Measurements from ENCODE around the gene MFSD12.
"Not testable (repeated sequence)": the region's sequence is repeated elsewhere in the genome, so short reads cannot be mapped to it uniquely, and the experiment has no call there.

The MFSD12 gene

GRCh38 chr19:3530389-3530788, 27.0 kb downstream of the MFSD12 start:
- no peak for DNase-seq (ENCODE audit: low read depth, low spot score)
- Histone ChIP-seq H3K27ac (ENCODE audit: low read length) (no peak overlapping the region), H3K9me3 (ENCODE audit: control insufficient read depth, insufficient read depth, low read length) (no peaks in the 10 kb centered on the region), H3K4me3 (ENCODE audit: low read length) (no peak overlapping the region), H3K4me1 (ENCODE audit: control insufficient read depth, insufficient read depth, low read length) (no peaks in the 10 kb centered on the region), H3K36me3 (ENCODE audit: control insufficient read depth, insufficient read depth, low read length) (peaks cover 38% of the 10 kb centered on the region), H3K27me3 (ENCODE audit: control insufficient read depth, insufficient read depth, low read length) (no peaks in the 10 kb centered on the region)
- no CpG with 5 or more reads among the region's 12 CpGs for whole genome bisulfite sequencing (ENCODE audit: insufficient coverage, insufficient read length)

DNA sequence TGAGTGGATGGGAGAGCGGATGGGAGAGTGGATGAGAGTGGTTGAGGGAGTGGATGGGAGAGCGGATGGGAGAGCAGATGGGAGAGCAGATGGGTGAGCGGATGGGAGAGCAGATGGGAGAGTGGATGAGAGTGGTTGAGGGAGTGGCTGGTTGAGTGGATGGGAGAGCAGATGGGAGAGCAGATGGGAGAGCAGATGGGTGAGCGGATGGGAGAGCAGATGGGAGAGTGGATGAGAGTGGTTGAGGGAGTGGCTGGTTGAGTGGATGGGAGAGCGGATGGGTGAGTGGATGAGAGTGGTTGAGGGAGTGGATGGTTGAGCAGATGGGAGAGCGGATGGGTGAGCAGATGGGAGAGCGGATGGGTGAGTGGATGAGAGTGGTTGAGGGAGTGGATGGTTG, 28.1 kb downstream of the MFSD12 start:
- not testable (repeated sequence) for H3K9me3 ChIP-seq (ENCODE audit: control insufficient read depth, insufficient read depth, low read length); H3K27me3 ChIP-seq (ENCODE audit: control insufficient read depth, insufficient read depth, low read length); DNase-seq (ENCODE audit: low read depth, low spot score); H3K27ac ChIP-seq (ENCODE audit: low read length); H3K4me3 ChIP-seq (ENCODE audit: low read length); H3K4me1 ChIP-seq (ENCODE audit: control insufficient read depth, insufficient read depth, low read length)
- H3K36me3 ChIP-seq (ENCODE audit: control insufficient read depth, insufficient read depth, low read length): peaks cover 29% of the 10 kb centered on the region
- no CpG with 5 or more reads among the region's 7 CpGs for WGBS (ENCODE audit: insufficient coverage, insufficient read length)

GRCh38 chr19:3528539-3529211, 28.7 kb downstream of the MFSD12 start:
- Histone ChIP-seq H3K4me1 (ENCODE audit: control insufficient read depth, insufficient read depth, low read length) (no peaks in the 10 kb centered on the region), H3K4me3 (ENCODE audit: low read length) (no peak overlapping the region), H3K36me3 (ENCODE audit: control insufficient read depth, insufficient read depth, low read length) (peaks cover 27% of the 10 kb centered on the region), H3K9me3 (ENCODE audit: control insufficient read depth, insufficient read depth, low read length) (no peaks in the 10 kb centered on the region), H3K27ac (ENCODE audit: low read length) (no peak overlapping the region), H3K27me3 (ENCODE audit: control insufficient read depth, insufficient read depth, low read length) (no peaks in the 10 kb centered on the region)
- no peak for DNase-seq (ENCODE audit: low read depth, low spot score)
- 100% methylated on average over 4 of the region's 20 CpGs for WGBS (ENCODE audit: insufficient coverage, insufficient read length)

GRCh38 chr19:3528080-3528479, 29.3 kb downstream of the MFSD12 start:
- no peaks in the 10 kb centered on the region for H3K4me1 ChIP-seq (ENCODE audit: control insufficient read depth, insufficient read depth, low read length)
- H3K27ac ChIP-seq (ENCODE audit: low read length): no peak overlapping the region
- H3K4me3 ChIP-seq (ENCODE audit: low read length): no peak overlapping the region
- no CpG with 5 or more reads among the region's 14 CpGs for WGBS (ENCODE audit: insufficient coverage, insufficient read length)
- no peak for DNase-seq (ENCODE audit: low read depth, low spot score)
- H3K36me3 ChIP-seq (ENCODE audit: control insufficient read depth, insufficient read depth, low read length): peaks cover 21% of the 10 kb centered on the region
- no peaks in the 10 kb centered on the region for H3K9me3 ChIP-seq (ENCODE audit: control insufficient read depth, insufficient read depth, low read length)
- no peaks in the 10 kb centered on the region for H3K27me3 ChIP-seq (ENCODE audit: control insufficient read depth, insufficient read depth, low read length)

GRCh38 chr19:3527238-3527910, 30.0 kb downstream of the MFSD12 start:
- H3K36me3 ChIP-seq (ENCODE audit: control insufficient read depth, insufficient read depth, low read length): peaks cover 14% of the 10 kb centered on the region

DNA sequence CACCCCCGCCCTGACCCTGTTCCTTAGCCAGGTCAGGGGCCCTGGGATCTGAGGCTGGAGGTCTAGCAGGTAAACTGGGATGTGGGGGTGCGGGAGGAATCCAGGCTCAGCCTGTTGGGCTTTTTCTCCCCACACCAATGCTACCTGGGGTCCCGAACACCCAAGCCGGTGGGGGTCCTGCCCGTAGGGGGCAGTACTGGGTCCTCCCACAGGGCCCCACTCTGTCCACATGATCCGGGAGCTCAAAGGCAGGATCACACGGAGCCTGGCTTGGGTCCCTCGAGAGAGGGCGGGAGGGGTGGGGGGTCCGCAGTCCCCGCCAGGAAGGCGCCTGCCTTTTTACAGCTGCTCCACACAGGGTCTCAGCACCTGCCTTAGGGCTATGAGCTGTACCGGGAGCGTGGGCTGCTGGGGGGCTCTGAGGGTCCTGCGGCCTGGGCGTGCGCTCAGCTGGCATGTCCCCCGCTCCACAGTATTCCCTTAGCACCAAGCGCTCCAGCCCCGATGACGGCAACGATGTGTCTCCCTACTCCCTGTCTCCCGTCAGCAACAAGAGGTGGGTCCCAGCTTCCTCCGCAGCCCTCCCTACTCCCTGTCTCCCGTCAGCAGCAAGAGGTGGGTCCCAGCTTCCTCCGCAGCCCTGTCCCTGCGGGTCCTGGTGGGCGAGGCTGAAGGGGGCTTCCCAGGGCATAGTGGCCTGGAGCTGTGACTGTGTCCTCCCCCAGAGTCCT, 30.7 kb downstream of the MFSD12 start:
- Histone ChIP-seq H3K36me3 (ENCODE audit: control insufficient read depth, insufficient read depth, low read length) (peaks cover 11% of the 10 kb centered on the region), H3K4me3 (ENCODE audit: low read length) (no peak overlapping the region), H3K4me1 (ENCODE audit: control insufficient read depth, insufficient read depth, low read length) (no peaks in the 10 kb centered on the region), H3K9me3 (ENCODE audit: control insufficient read depth, insufficient read depth, low read length) (no peaks in the 10 kb centered on the region), H3K27ac (ENCODE audit: low read length) (no peak overlapping the region), H3K27me3 (ENCODE audit: control insufficient read depth, insufficient read depth, low read length) (no peaks in the 10 kb centered on the region)
- DNase-seq (ENCODE audit: low read depth, low spot score): no peak
- WGBS (ENCODE audit: insufficient coverage, insufficient read length): no CpG with 5 or more reads among the region's 28 CpGs

More at GRCh38 chr19:3527238-3527910, 30.0 kb downstream of the MFSD12 start:
- no CpG with 5 or more reads among the region's 21 CpGs for WGBS (ENCODE audit: insufficient coverage, insufficient read length)
- no peak overlapping the region for H3K27ac ChIP-seq (ENCODE audit: low read length)
- no peaks in the 10 kb centered on the region for H3K9me3 ChIP-seq (ENCODE audit: control insufficient read depth, insufficient read depth, low read length)
- no peaks in the 10 kb centered on the region for H3K27me3 ChIP-seq (ENCODE audit: control insufficient read depth, insufficient read depth, low read length)
- no peak overlapping the region for H3K4me3 ChIP-seq (ENCODE audit: low read length)
- no peak for DNase-seq (ENCODE audit: low read depth, low spot score)
- H3K4me1 ChIP-seq (ENCODE audit: control insufficient read depth, insufficient read depth, low read length): no peaks in the 10 kb centered on the region

GRCh38 chr19:3524904-3525451, 32.4 kb downstream of the MFSD12 start:
- Histone ChIP-seq H3K4me1 (ENCODE audit: control insufficient read depth, insufficient read depth, low read length) (no peaks in the 10 kb centered on the region), H3K27me3 (ENCODE audit: control insufficient read depth, insufficient read depth, low read length) (no peaks in the 10 kb centered on the region), H3K9me3 (ENCODE audit: control insufficient read depth, insufficient read depth, low read length) (no peaks in the 10 kb centered on the region), H3K27ac (ENCODE audit: low read length) (no peak overlapping the region), H3K4me3 (ENCODE audit: low read length) (no peak overlapping the region), H3K36me3 (ENCODE audit: control insufficient read depth, insufficient read depth, low read length) (peaks cover 5% of the 10 kb centered on the region)
- no peak for DNase-seq (ENCODE audit: low read depth, low spot score)
- no CpG with 5 or more reads among the region's 20 CpGs for WGBS (ENCODE audit: insufficient coverage, insufficient read length)

GRCh38 chr19:3524078-3524842, 33.1 kb downstream of the MFSD12 start:
- peaks cover 5% of the 10 kb centered on the region for H3K36me3 ChIP-seq (ENCODE audit: control insufficient read depth, insufficient read depth, low read length)
- no peaks in the 10 kb centered on the region for H3K9me3 ChIP-seq (ENCODE audit: control insufficient read depth, insufficient read depth, low read length)

DNA sequence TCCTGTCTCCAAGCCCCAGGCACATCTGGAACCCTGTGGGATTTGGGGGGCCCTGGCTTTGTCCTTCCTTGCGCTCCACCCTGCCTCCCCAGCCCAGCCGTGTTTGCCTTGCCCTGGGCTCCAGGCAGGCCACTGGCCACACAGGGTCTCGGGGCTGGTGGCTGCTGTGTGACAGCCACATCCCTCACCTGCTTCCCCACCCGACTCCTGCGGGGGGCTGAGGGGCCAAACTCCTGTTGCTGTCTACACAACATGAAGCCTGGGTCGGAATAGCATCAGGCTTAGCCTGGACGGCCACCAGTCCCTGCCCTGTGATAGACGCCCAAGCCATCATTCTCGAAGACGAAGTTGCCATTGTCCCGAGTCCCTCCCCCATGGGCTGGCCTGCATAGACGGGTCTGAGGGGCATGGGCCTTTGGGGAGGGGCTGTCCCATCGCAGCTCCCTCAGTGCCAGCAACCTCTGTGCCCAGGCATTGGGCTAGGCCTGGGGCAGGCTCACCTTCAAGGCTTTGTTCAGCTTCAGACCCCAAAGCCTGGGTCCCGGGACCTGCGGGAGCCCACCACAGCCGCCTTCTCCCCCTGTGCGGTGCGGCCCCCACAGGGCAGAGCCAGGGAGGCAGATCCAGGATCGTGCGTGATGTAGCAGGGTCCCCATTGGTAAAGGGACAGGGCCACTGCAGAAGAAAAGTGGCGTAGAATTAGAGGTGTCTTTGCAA, 33.9 kb downstream of the MFSD12 start:
- H3K4me3 ChIP-seq (ENCODE audit: low read length): no peak overlapping the region
- H3K27ac ChIP-seq (ENCODE audit: low read length): no peak overlapping the region
- no peak for DNase-seq (ENCODE audit: low read depth, low spot score)
- peaks cover 5% of the 10 kb centered on the region for H3K36me3 ChIP-seq (ENCODE audit: control insufficient read depth, insufficient read depth, low read length)
- peaks cover 2% of the 10 kb centered on the region; the same call in 1 of the 2 replicates for H3K4me1 ChIP-seq (ENCODE audit: control insufficient read depth, insufficient read depth, low read length)
- no peaks in the 10 kb centered on the region for H3K27me3 ChIP-seq (ENCODE audit: control insufficient read depth, insufficient read depth, low read length)
- H3K9me3 ChIP-seq (ENCODE audit: control insufficient read depth, insufficient read depth, low read length): no peaks in the 10 kb centered on the region
- WGBS (ENCODE audit: insufficient coverage, insufficient read length): no CpG with 5 or more reads among the region's 21 CpGs

More at GRCh38 chr19:3524078-3524842, 33.1 kb downstream of the MFSD12 start:
- WGBS (ENCODE audit: insufficient coverage, insufficient read length): no CpG with 5 or more reads among the region's 33 CpGs
- no peak overlapping the region for H3K27ac ChIP-seq (ENCODE audit: low read length)
- DNase-seq (ENCODE audit: low read depth, low spot score): no peak
- no peak overlapping the region for H3K4me3 ChIP-seq (ENCODE audit: low read length)
- no peaks in the 10 kb centered on the region for H3K27me3 ChIP-seq (ENCODE audit: control insufficient read depth, insufficient read depth, low read length)
- H3K4me1 ChIP-seq (ENCODE audit: control insufficient read depth, insufficient read depth, low read length): 0 out of 2 replicates have a peak, but pooled peaks cover 2% of the 10 kb centered on the region
